GM18519 (cell line): ENCODE data around the gene USH1C.

ENCODE experiments used
- ATAC-seq: cut with Tn5 transposase; IDR thresholded peaks from one replicate; pipeline ENCODE4 v1.9.1; 2021; ENCODE audit warnings: mild to moderate bottlenecking, moderate library complexity; ENCODE audit not compliant: unreplicated experiment, low FRiP score

USH1C gene

DNA sequence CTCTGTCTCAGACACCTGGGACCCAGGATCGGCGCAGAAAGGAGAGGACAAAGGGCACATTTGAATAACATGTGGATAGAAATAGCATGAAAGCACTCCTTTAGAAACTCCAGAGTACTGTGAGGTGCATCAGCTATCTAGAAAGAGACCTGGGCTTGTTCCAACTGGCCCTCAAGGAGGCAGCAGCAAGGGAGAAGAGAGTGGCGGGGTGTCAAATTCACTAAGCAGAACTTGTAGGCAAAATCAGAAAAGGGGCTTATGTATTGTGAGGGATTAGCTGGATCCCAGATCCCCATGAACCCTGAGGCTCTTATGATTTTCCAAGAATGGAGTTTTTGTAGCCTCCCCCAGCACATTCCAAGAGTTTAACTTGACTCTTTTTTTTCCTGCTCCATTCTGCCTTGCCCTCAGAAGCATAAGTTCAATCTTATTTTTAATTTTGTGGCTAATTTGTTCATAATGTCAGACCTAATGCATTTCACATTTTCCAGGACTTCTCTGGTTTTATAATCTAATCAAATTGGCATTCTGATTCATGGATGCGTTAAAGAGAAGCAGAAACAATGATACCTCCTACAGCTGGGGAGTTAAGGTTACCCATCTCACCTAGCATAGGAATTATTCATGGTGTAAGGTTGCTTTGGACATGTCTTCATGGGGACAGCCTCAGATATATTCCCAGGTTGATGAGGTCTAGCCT, 33.6 kb downstream of the USH1C start:
- ATAC-seq: no peak

DNA sequence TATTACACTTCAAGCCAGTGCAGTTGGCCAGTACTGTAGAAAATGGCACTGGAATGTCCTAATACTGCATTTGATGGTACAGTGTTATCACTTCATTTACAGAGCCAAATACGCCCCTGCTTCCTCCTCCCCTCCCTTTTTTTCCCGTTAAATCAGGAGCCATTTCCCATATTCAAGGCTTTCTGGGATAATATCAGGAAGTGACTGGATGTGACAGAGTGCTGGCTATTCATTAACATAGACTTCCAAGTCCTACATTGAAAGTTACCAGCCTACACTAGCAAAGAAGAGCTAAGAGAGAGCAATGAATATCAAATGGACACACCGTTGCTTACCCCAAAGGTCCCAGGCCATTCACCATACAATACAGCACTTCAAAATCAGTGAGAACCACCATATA, 35.4 kb downstream of the USH1C start:
- no peak for ATAC-seq

DNA sequence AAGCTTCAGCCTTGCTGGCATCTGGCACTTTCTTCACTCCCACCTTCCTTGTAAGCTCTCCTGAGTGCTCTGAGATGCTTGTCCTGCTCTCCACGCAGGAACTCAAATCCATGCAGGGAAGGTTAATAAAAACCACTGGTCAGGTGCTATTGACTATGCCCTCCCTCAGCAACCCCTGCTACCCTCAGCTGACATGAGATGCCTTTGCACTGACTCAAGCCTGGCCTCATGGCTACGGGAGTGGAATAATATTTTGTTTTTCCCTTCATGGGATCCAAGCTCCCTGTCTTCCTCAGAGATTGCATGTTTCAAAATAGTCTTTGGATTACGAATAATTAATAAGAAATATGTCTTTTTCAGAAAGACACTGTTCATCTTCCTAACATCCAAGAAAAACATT, 35.9 kb downstream of the USH1C start:
- no peak for ATAC-seq

DNA sequence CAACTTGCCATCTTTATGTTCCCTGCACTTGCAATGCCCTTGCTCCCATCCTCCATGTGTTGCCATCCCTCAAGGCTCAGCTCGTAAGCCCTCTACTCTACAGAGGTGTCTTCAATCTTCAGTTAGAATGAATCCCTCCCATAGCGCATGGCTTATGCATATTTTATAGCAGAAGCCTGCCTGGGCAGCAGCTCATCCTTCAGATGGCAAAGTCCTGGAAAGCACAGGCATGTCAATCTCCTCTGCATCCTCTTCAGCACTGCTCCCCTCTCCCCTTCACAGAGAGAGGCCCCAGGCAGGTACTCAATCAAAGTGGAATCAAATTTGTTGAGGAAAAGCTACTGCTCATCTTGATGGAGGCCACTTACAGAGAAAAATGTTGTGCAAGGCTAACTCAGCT, 36.4 kb downstream of the USH1C start:
- no peak for ATAC-seq

- ATAC-seq: no peak
These were observed 37.3 kb downstream of the USH1C start for GRCh38 chr11:17506942-17507341.

DNA sequence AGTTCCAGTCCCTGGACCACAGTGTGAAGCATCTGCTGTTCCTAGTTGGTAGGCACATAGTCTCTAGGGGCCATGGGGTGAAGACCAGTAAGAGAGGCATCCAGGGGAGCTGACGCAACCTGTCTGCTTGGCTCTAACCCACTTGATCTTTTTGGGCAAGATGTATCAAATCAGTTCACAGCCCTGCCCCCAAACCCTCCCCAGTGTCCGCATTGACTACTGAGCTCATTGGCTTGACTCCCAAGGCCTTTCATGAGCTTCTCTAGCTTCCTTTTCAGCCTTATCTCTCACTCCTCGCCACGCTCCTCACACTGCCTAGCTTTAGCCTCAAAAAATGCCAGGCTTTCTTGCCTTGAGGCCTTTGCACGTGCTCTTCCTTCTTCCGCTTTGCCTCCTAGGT, 37.9 kb downstream of the USH1C start:
- ATAC-seq: no peak

DNA sequence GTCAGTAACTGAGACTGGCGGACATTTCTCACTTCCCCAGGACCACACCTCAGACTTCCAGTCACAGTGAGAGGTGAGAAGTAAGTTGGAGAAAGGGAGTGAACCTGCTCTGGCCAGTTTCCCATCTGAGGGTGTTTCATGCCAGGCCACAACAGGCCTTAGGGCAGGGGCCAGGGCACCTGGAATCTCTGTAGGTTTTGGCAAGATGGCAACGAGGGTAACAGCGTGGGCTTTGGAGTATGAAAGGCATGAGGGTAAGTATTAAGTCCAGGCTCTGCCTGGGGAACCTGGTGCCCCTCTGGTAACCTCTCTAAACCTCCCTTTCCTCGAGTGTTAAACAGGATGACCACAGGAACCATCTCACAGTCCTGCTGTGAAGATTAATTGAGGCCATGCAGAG, 39.1 kb downstream of the USH1C start:
- ATAC-seq: no peak

GRCh38 chr11:17504330-17505107, 39.7 kb downstream of the USH1C start:
- no peak for ATAC-seq

- ATAC-seq: no peak
These were observed 41.6 kb downstream of the USH1C start for GRCh38 chr11:17502630-17503029.

DNA sequence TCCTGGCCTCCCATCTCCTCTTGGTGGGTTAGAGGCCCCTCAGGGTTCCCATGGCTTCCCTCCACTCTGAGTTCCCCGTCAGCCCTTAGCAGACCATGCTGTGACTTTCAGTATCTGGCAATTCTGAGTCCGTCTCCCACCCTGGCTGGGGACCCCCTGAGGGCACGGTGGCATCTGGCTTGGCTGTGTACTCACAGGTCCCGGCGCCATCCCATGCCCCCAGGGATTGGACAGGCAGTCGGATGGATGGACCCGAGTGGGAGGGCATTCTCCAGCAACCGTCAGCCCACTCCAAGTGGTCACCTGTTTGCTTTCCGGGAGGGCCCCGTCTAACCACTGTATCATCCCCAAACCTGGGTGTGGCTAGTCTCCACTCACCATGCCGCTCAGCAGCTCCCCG, 43.5 kb downstream of the USH1C start:
- ATAC-seq: no peak

- ATAC-seq: no peak
These were observed 45.7 kb downstream of the USH1C start for GRCh38 chr11:17498475-17498874.

DNA sequence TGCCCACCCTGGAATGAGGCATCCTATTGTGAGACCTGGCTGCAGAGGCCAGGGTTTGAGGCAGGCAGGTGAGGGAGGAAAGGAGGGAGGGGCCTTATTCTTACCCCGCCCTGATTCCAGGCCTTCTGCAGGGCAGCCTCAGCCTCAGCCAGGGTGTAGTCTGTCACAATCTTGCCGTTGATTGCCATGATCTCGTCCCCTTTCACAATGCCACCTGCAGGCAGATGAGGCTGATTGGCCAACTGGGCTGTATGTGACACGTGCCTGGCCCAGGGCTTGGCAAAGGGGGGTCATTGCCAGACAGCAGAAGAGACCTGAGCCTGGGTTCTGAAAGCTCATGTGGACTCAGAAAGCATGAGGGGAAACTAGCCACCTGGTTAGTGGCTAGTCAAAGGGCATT, 46.2 kb downstream of the USH1C start:
- ATAC-seq: no peak

DNA sequence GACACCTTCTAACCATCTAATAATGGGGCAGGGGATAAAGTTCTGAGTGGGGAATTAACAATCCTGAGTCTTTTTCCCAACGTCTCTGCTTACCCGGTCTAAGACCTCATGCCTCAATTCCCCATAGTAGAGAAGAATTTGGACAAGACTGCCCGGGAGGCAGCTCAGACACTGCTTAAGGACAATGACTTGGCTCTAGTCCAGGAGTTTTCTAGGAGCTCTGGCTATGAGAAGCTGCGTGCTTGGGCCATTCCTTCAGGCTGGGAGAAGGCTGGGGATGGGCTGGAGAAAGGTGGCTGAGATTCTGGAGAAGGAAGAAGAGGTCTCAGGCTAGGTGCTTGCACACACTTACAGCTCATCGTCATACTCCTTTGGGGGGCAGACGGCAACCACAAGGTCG, 47.8 kb downstream of the USH1C start:
- ATAC-seq: no peak

DNA sequence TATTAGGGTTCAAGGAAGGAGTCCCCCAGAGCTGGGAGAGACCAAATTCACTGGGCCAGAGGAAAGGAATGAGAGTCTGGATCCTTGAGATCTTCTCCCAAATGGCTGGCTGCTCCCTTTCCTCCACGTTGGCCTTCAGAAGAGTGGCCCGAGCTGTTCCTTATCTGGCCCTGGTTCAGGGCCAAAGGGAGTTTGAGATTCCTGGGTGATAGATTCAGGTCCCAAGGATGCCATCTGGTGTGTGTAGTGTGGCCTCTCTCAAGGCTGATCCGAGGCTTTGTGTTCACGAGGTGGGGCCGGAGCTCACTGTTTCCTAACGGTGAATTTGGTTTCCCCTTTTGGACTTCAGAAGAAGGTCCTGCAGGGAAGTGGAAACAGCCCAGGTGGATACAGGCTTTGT, 50.2 kb downstream of the USH1C start:
- no peak for ATAC-seq

DNA sequence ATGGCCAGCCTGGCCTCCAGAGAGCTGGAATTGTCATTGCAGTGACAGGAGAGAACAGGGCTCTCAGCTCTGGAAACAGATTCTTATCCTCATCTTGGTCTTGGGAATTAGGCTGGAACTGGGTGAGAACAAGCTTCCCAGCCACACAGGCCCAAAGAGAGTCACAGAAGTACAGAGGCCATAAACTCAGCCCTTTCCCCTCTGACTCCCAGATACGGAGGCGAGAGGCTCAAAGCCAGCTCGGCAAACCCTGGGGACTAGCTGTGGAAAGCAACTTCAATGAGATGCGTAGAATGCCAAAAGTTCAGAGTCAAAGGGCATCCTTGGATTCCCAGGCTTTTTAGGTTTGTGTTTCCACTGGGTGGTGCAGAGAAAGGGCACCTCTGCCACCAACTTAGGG, 53.3 kb downstream of the USH1C start:
- no peak for ATAC-seq

GRCh38 chr11:17490232-17490631, 54.0 kb downstream of the USH1C start:
- ATAC-seq: no peak

DNA sequence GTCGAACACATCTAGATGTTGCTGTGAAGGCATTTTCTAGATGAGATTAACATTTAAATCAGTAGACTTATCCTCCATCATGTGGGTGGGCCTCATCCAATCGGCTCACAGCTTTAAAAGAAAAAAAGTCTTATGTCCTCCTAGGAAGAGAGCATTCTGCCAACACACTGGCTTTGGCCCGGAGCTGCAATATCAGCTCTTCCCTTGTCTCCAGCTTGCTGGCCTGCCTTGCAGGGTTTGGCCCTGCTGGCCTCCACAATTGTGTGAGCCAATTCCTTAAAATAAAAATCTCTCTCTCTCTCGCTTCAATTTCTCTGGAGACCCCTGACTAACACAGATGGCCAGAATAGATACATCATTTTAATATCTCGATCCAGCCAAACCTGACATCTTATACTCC, 54.5 kb downstream of the USH1C start:
- no peak for ATAC-seq

DNA sequence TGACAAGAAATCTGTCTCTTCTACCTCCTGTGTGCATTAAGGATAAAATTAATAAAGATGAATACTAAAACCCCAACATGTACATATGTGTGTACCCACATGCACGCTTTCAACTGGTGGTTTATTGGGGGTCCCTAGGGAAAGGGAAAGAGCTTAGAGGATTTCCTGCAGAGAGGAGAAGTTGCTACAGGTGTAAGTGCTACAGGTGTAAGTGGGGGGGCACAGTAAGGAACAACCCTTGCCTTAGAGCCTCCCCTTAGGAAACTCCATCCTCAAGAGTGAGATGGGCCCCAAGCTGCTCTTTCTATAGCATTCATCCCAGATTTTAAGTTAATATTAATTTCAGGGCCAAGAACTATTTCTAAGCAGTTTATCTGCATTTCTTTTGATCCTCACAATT, 55.7 kb downstream of the USH1C start:
- no peak for ATAC-seq

DNA sequence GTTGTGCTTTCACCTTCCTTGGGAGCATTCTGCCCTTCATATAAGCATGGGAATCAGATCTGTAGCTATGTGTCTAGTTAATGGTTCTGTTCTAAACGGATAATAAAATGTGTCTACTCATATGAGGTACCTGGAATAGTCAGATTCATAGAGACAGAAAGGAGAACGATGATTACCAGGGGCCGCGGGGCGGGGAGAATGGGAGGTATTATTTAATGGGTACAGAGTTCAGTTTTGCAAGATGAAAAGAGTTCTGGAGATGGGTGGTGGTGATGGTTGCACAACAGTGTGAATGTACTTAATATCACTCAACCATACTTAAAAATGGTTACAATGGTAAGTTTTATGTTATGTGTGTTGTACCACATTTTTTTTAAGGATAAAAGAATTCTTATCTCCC, 57.6 kb downstream of the USH1C start:
- no peak for ATAC-seq

DNA sequence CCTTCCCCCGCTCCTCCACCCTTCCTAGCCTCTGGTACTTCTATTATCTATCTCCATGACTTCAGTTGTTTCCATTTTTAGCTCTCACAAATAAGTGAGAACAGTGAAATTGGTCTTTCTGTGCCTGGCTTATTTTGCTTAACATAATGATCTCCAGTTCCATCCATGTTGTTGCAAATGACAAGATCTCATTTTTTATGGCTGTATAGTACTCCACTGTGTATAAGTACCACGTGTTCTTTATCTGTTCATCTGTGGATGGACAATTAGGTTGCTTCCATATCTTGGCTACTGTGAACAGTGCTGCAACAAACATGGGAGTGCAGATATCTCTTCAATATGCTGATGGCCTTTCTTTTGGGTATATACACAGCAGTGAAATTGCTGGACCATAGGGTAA, 60.7 kb downstream of the USH1C start:
- no peak for ATAC-seq

DNA sequence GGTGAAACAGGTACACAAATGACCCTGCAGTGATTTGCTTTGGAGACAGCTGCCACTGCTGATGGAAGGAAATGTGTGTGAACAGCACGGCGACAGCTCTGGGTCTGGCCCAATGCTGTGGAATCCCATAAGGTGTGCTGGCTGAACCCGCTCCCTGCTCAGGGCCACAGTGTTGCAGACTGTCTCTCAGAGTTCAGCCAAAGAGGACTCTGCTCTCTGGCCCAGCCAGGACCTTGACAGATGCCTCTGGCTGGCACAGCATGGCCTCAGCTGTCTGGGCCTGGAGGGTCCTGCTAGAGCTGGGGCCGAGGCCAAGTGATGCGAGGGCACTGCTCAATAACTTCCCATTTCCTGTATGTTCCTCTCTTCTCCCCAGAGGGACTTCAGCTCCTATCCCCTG, 62.3 kb downstream of the USH1C start:
- no peak for ATAC-seq
